ENCODE data around the gene WDR4.
"Not testable (repeated sequence)": the region's sequence is repeated elsewhere in the genome, so short reads cannot be mapped to it uniquely, and the experiment has no call there.

Gene WDR4

GRCh38 chr21:42852925-42853570 lies 26.3 kb downstream of the WDR4 start:
- DNase-seq (ENCODE audit: low read depth) = no peak
- no peak for TF ChIP-seq CTCF (conservative IDR thresholded peaks at IDR 0.05; ENCODE audit: low read depth, low read length)

GRCh38 chr21:42851812-42852665 lies 27.3 kb downstream of the WDR4 start:
- DNase-seq (ENCODE audit: low read depth) = no peak
- no peak overlapping the region for H3K4me3 ChIP-seq (ENCODE audit: low read depth, low read length)
- no peak for TF ChIP-seq CTCF (conservative IDR thresholded peaks at IDR 0.05; ENCODE audit: low read depth, low read length)

More at GRCh38 chr21:42852925-42853570, 26.3 kb downstream of the WDR4 start:
- no peak overlapping the region for H3K4me3 ChIP-seq (ENCODE audit: low read depth, low read length)

GRCh38 chr21:42850866-42851391 lies 28.4 kb downstream of the WDR4 start:
- peak; percentile 26 for DNase-seq (ENCODE audit: low read depth)
- H3K4me3 ChIP-seq (ENCODE audit: low read depth, low read length) = no peak overlapping the region
- TF ChIP-seq CTCF (conservative IDR thresholded peaks at IDR 0.05; ENCODE audit: low read depth, low read length) = peak; percentile 57

GRCh38 chr21:42850463-42850862 lies 28.9 kb downstream of the WDR4 start:
- no peak overlapping the region for H3K4me3 ChIP-seq (ENCODE audit: low read depth, low read length)
- no peak for DNase-seq (ENCODE audit: low read depth)
- no peak for TF ChIP-seq CTCF (conservative IDR thresholded peaks at IDR 0.05; ENCODE audit: low read depth, low read length)

- no peak for TF ChIP-seq CTCF (conservative IDR thresholded peaks at IDR 0.05; ENCODE audit: low read depth, low read length)
- DNase-seq (ENCODE audit: low read depth) = no peak
- H3K4me3 ChIP-seq (ENCODE audit: low read depth, low read length) = no peak overlapping the region
Measured at GRCh38 chr21:42849759-42850412, 29.5 kb downstream of the WDR4 start.

GRCh38 chr21:42848932-42849758 lies 30.2 kb downstream of the WDR4 start:
- DNase-seq (ENCODE audit: low read depth) = no peak
- no peak overlapping the region for H3K4me3 ChIP-seq (ENCODE audit: low read depth, low read length)
- no peak for TF ChIP-seq CTCF (conservative IDR thresholded peaks at IDR 0.05; ENCODE audit: low read depth, low read length)

GRCh38 chr21:42848144-42848931 lies 31.0 kb downstream of the WDR4 start:
- not testable (repeated sequence) for H3K4me3 ChIP-seq (ENCODE audit: low read depth, low read length)

More at GRCh38 chr21:42848144-42848931, 31.0 kb downstream of the WDR4 start:
- DNase-seq (ENCODE audit: low read depth) = not testable (repeated sequence)
